IPS DF 19.7 (cell line): ENCODE measurements around the gene TPTE.
"Not testable (repeated sequence)": the region's sequence is repeated elsewhere in the genome, so short reads cannot be mapped to it uniquely, and the experiment has no call there.

Source experiments
- DNase-seq: peaks from one replicate; pipeline ENCODE4 v3.0.0-alpha.2; 2013; ENCODE audit warnings: low read depth, low spot score

The TPTE gene

DNA sequence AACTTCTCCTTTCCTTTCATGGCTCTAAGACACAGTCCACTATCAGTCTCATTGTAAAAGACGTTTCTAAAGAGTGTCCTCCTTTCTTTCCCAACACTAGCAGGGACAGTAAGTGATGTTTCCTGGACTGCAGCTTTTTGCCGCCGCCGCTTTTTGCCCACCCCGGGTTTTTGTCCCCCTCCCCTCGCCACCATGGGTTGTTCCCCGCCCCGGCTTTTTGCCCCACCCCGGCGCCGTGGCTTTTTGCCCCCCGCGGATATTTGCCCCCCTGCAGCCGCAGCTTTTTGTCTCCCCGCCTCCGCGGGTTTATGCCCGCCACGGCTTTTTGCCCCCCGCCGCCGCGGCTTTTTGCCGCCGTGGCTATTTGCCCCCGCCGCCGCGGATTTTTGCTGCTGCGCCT lies 95.2 kb downstream of the TPTE start:
- DNase-seq = no peak

DNA sequence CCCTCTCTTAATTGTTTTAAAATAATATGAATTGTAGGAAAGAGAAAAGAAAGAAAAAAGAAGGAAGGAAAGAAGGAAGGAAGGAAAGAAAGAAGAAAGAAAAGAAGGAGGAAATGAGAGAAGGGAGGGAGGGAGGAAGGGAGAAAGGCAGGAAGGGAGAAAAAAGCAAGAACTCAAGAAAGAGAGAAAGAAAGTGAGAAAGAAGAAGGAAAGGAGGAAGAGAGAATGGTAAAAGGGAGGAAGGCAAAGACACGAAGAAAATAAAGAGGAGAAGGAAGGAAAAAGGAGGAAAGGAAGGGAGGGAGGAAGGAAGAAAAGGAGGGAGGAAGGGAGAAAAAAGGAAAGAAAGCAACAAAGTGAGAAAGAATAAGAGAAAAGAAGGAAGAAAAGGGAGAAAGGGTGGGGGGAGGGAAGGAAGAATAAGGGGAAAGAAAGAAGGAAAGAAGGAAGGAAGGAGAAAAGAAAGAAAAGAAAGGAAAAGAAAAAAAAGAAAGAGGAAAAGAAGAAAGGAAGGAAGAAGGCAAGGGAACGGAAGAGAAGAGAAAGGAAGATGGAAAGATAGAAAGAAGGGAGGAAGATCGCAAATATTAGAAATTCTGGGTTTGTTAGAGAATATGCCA lies 95.9 kb downstream of the TPTE start:
- not testable (repeated sequence) for DNase-seq

DNA sequence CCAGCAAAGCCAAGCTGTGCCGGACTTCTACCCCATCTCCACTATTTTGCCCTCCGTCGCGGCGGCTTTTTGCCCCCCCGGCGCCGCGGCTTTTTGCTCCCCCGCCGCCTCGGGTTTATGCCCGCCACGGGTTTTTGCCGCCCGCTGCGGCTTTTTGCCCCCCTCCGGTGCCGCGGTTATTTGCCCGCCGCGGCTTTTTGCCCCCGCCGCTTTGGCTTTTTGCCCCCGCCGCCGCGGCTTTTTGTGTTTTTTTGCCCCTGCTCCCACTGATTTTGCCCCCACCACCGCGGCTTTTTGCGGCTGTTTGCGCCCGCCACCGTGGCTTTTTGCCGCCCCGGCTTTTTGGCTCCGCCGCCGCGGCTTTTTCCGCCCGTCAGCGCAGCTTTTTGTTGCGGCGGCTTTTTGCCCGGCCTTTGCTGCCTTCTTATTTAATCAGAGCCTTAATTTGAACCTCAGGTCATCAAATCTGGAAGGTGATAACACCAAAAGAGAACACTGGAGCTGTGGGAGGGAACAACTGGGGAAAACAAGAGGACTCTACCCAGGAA lies 106.0 kb downstream of the TPTE start:
- DNase-seq = no peak

DNA sequence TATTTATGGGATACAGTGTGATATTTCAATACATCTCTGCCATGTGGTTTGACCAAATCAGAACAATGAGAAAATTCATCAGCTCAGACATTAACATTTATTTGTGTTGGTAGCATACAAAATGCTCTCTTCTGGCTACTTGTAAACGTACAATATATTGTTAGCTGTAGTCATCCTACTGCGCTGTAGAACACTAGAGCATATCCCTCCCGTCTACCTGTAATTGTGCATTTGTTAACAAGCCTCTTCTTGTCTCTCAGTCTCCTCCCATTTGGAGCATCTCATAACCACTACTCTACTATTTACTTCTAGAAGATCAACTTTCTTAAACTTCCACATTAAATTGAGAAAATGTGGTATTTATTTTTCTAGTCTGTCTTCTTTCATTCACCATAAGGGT lies 107.9 kb downstream of the TPTE start:
- not testable (repeated sequence) for DNase-seq

DNA sequence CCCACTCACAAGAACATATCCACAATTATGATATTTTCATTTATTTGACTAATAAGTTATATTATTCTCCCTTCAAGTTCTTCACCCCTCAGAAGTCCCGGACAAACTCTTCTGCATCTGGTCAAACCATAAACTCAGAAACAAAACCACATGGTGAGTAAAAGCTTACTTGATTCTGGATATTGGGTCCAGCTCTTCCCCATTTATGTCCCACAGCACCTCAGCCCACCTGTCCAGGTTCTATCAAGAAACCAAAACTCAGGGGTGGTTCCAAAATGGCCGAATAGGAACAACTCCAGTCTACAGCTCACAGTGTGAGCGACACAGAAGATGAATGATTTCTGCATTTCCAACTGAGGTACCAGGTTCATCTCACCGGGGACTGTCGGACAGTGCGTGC lies 109.4 kb downstream of the TPTE start:
- DNase-seq = not testable (repeated sequence)

DNA sequence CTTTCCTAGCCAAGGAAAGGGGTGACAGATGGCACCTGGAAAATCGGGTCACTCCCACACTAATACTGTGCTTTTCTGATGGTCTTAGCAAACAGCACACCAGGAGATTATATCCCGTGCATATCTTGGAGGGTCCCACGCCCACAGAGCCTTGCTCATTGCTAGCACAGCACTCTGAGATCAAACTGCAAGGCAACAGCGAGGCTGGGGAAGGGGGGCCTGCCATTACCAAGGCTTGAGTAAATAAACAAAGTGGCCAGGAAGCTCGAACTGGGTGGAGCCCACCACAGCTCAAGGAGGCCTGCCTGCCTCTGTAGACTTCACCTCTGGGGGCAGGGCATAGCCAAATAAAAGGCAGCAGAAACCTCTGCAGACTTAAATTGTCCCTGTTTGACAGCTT lies 109.9 kb downstream of the TPTE start:
- not testable (repeated sequence) for DNase-seq

DNA sequence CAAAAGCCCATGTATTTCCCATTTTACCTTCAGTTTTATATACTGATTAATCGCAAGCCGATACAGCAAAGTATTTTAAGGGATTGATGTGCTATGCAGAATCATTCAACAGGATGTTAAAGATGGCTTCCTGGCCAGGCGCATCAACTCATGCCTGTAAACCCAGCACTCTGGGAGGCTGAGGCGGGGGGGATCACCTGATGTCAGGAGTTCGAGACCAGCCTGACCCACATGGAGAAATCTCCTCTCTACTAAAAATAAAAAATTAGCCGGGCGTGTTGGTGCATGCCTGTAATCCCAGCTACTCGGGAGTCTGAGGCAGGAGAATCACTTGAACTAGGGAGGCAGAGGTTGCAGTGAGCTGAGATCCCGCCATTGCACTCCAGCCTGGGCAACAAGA lies 116.8 kb downstream of the TPTE start:
- not testable (repeated sequence) for DNase-seq

DNA sequence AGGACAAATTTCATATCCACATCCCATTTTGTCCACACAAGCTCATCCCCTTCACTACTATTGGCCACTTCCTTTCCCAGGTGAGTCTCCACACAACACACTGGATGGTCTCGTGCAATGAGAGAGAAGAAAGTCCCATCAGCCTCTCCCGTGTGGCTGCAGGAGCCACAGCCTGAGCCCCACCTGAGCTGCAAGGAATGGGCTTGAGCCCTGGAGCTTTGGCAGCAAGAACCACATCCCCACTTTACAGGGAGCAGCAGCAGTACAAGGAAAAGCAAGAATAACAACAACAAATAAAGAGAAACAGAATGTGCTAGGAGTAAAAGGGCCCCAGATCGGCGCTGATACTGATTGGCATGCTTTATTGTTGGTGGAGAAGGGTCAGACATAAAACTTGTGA lies 117.7 kb downstream of the TPTE start:
- DNase-seq = no peak

DNA sequence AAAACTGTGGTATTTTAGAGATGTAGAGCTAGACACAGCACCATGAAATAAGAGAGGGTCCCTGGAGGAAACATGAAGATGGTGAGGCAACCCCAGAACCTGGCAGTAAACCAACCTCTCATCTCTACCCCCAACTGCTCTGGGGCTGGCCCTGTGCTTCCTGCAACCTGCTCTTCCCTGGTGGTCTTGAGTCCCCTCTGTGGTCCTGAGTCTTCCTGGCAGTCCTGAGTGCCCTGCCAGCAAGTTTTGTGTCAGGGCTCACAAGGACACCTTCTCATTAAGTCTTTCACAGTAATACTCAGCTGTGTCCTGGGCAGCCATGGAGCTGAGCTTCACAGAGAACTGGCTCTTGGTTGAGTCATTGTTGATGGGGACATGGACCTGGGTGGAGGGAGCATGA lies 118.4 kb downstream of the TPTE start:
- not testable (repeated sequence) for DNase-seq

DNA sequence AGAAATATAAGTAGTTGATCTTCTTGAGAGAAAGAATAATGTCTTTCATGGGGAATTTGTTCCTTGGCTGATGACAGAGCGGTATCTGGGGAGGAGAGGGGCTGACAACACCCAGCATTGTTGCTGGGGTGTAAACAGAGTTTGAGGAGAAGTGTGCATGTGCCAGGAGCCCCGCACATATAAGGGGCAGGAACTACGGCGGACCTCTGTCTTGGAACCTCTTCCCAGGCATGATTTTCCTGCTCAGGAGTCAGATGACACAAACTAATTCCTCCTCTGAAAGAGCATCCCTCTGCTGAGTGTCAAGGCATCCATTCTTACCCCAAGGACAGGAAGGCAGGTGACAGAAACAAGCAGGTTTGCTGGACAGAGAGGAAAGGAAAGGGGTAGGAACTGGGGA lies 119.1 kb downstream of the TPTE start:
- DNase-seq = no peak

DNA sequence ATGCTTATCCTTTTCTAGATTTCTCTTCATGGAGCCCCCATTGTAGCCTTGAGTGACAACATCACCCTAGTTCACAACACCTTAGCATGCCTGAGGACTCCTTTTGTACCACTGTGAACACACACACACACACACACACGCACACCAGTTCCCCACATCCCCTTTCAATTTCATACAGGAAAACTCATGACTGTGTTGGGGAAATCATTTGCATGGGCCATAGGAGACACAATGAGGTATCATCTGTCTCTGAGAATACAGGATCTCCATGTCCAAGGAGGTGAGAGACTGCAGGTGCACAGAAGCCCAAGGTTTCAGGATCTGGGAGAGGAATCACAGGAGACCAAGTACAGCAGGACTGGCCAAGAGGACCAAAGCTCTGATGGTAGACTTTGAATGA lies 119.7 kb downstream of the TPTE start:
- no peak for DNase-seq

DNA sequence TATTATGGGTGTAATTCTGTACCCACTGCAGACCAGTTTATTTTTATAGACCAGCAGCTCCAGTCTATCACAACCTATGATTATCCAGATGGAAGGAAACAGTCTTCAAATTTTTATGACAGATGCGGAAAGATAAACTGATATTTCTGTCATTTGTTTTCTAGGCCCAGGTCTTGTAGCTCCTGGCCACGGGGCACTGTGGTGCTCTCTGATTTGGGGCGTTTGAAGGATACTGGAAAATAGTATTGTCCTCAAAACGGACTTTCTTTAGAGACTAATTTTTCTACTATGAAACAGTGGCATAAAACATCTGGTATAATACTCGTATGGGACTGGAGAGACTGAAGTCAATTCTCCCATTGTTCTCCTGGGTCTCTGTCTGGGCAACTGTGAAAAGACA lies 124.3 kb downstream of the TPTE start:
- not testable (repeated sequence) for DNase-seq

DNA sequence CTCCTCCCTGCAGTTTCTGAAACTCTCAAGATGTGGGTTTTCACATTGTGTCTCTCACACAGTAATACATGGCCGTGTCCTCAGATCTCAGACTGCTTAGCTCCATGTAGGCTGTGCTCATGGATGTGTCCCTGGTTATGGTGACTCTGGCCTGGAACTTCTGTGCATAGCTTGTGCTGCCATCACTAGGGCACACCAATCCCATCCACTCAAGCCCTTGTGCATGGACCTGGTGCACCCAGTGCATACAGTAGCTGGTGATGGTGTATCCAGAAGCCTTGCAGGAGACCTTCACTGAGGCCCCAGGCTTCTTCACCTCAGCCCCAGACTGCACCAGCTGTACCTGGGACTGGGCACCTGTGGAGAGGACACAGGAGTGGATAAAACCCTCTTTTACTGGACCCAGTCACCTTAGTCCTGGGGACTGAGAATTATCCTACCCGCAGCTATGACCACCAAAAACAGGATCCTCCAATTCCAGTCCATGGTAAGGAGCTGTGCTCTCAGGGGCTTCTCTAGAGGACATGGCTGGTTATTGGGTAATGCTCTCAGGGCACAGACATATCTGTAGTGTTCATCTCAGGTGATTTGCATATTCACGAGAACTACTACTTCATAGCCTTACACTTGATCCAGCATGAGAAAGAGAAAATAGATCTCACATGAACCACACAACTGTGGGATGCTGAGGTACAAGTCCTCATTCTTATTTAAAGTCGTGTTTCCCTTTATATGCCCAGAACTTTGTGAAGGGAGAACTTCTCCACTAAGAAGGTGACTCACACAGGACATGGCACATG lies 128.2 kb downstream of the TPTE start:
- DNase-seq = not testable (repeated sequence)

DNA sequence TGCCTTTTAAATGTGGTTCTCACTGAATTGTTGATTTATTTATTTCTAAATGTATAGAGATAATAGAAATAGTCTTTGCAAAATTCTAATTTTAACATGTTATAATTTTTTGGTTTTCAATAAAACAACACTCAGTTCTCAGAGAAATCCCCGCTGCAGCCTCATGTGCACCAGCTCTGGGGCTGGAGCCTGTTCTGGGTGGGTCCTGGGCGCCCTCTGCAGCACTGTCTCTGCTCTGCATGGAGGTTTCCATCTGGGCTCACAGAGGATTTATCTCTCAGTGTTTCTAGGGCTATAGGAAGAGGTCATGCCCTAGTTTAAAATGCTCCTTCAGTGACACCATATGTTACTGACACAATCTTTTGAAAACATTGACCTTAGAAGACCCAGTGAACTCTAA lies 128.9 kb downstream of the TPTE start:
- DNase-seq = not testable (repeated sequence)
